KMS-11 (cell line): ENCODE data around the gene GRHPR.

Source experiments
- H2AFZ ChIP-seq: fragments of 200-600 bp; sonication (generic); 2 replicates; pipeline ENCODE4 v1.6.1; 2016; ENCODE audit warnings: antibody characterized with exemption, mixed run types, low read depth
- H3K27ac ChIP-seq: fragments of 200-600 bp; sonication (generic); 2 replicates; pipeline ENCODE4 v1.6.1; 2016; ENCODE audit warnings: mild to moderate bottlenecking, mixed run types
- H3K27me3 ChIP-seq: fragments of 200-600 bp; sonication (generic); 2 replicates; pipeline ENCODE4 v1.6.1; 2017; ENCODE audit warnings: mild to moderate bottlenecking, low read depth, mixed run types, moderate library complexity; ENCODE audit not compliant: insufficient read depth
- H3K36me3 ChIP-seq: fragments of 200-600 bp; sonication (generic); 2 replicates; pipeline ENCODE4 v1.6.1; 2017; ENCODE audit warnings: mild to moderate bottlenecking, mixed run types; ENCODE audit not compliant: insufficient read depth
- H3K4me1 ChIP-seq: fragments of 200-600 bp; sonication (generic); 2 replicates; pipeline ENCODE4 v1.6.1; 2016; ENCODE audit warnings: mild to moderate bottlenecking, low read depth, mixed run types; ENCODE audit not compliant: poor library complexity, severe bottlenecking
- H3K4me2 ChIP-seq: fragments of 200-600 bp; sonication (generic); 2 replicates; pipeline ENCODE4 v1.7.0; 2016; ENCODE audit warnings: mild to moderate bottlenecking, mixed run types
- H3K4me3 ChIP-seq: fragments of 200-600 bp; sonication (generic); IDR thresholded peaks from 2 replicates; pipeline ENCODE4 v1.6.1; 2017; ENCODE audit warnings: low read depth, low read length, mixed read lengths; ENCODE audit not compliant: insufficient read depth
- H3K79me2 ChIP-seq: fragments of 200-600 bp; sonication (generic); 2 replicates; pipeline ENCODE4 v1.6.1; 2016; ENCODE audit warnings: low read depth, mixed run types; ENCODE audit not compliant: insufficient read depth
- H3K9ac ChIP-seq: fragments of 200-600 bp; sonication (generic); 2 replicates; pipeline ENCODE4 v1.6.1; 2016; ENCODE audit warnings: mild to moderate bottlenecking, mixed run types
- H4K20me1 ChIP-seq: fragments of 200-600 bp; sonication (generic); 2 replicates; pipeline ENCODE4 v1.6.1; 2016; ENCODE audit warnings: mild to moderate bottlenecking, mixed run types; ENCODE audit not compliant: insufficient read depth
- TF ChIP-seq, protein P1 (sequence below): fragments of 200-600 bp; sonication (generic); conservative IDR thresholded peaks from 2 replicates; pipeline ENCODE4 v1.6.1; 2017; ENCODE audit warnings: low read depth, mild to moderate bottlenecking, antibody characterized with exemption, low read length, moderate library complexity, mixed read lengths

GRHPR gene

GRCh38 chr9:37381094-37381741 lies 41.3 kb upstream of the GRHPR start:
- H3K4me1 ChIP-seq, result no peaks in the 10 kb centered on the region
- TF ChIP-seq, protein P1, sequence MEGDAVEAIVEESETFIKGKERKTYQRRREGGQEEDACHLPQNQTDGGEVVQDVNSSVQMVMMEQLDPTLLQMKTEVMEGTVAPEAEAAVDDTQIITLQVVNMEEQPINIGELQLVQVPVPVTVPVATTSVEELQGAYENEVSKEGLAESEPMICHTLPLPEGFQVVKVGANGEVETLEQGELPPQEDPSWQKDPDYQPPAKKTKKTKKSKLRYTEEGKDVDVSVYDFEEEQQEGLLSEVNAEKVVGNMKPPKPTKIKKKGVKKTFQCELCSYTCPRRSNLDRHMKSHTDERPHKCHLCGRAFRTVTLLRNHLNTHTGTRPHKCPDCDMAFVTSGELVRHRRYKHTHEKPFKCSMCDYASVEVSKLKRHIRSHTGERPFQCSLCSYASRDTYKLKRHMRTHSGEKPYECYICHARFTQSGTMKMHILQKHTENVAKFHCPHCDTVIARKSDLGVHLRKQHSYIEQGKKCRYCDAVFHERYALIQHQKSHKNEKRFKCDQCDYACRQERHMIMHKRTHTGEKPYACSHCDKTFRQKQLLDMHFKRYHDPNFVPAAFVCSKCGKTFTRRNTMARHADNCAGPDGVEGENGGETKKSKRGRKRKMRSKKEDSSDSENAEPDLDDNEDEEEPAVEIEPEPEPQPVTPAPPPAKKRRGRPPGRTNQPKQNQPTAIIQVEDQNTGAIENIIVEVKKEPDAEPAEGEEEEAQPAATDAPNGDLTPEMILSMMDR, result no peak
- H3K27ac ChIP-seq, result no peak overlapping the region
- H3K27me3 ChIP-seq, result no peaks in the 10 kb centered on the region
- H3K79me2 ChIP-seq, result no peaks in the 10 kb centered on the region
- H4K20me1 ChIP-seq, result no peaks in the 10 kb centered on the region
- no peak overlapping the region for H3K4me2 ChIP-seq
- H3K36me3 ChIP-seq, result no peaks in the 10 kb centered on the region
- no peak overlapping the region for H2AFZ ChIP-seq
- no peak overlapping the region for H3K4me3 ChIP-seq
- no peak overlapping the region for H3K9ac ChIP-seq

GRCh38 chr9:37382161-37382981 lies 40.1 kb upstream of the GRHPR start:
- Histone ChIP-seq H3K79me2 (no peaks in the 10 kb centered on the region), H3K9ac (no peak overlapping the region), H3K4me2 (no peak overlapping the region), H3K4me3 (no peak overlapping the region), H3K27ac (no peak overlapping the region), H4K20me1 (no peaks in the 10 kb centered on the region), H3K27me3 (no peaks in the 10 kb centered on the region), H3K4me1 (no peaks in the 10 kb centered on the region), H2AFZ (no peak overlapping the region), H3K36me3 (no peaks in the 10 kb centered on the region)
- TF ChIP-seq, protein P1, result no peak

DNA sequence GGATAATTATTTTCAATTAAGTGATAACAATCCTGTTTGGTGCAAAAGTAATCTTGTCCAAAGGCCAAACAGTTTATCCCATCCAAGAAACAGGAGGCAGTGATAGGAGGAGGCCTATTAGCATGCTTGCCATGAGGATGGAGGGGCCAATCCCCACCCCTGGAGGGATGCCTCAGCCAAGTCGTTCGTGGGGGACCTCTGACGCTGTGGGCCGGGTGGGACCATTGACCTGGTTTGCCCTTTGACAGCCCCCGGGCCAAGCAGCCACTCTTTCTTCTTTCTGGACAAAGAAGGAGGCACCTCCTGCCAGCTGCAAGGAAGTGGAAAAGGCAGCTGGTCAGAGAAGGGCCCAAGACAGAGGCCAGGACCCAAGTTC lies 39.5 kb upstream of the GRHPR start:
- no peak overlapping the region for H3K27ac ChIP-seq
- H3K4me1 ChIP-seq, result no peaks in the 10 kb centered on the region
- TF ChIP-seq, protein P1, result no peak
- no peak overlapping the region for H2AFZ ChIP-seq
- no peak overlapping the region for H3K9ac ChIP-seq
- H3K4me2 ChIP-seq, result no peak overlapping the region
- no peaks in the 10 kb centered on the region for H4K20me1 ChIP-seq
- no peaks in the 10 kb centered on the region for H3K36me3 ChIP-seq
- no peaks in the 10 kb centered on the region for H3K27me3 ChIP-seq
- H3K79me2 ChIP-seq, result no peaks in the 10 kb centered on the region
- H3K4me3 ChIP-seq, result no peak overlapping the region

- Histone ChIP-seq H3K27me3 (no peaks in the 10 kb centered on the region), H3K4me2 (no peak overlapping the region), H3K79me2 (no peaks in the 10 kb centered on the region), H3K9ac (no peak overlapping the region), H4K20me1 (no peaks in the 10 kb centered on the region), H3K4me1 (no peaks in the 10 kb centered on the region), H3K36me3 (no peaks in the 10 kb centered on the region), H2AFZ (no peak overlapping the region), H3K27ac (no peak overlapping the region), H3K4me3 (no peak overlapping the region)
- TF ChIP-seq, protein P1, result no peak
These were observed 39.1 kb upstream of the GRHPR start for GRCh38 chr9:37383393-37383792.
